HK-2 (cell line): Measurements from ENCODE around the gene ZNF592.
"Not testable (repeated sequence)": the region's sequence is repeated elsewhere in the genome, so short reads cannot be mapped to it uniquely, and the experiment has no call there.

ENCODE experiments used
- DNase-seq: peaks from one replicate; pipeline ENCODE4 v3.0.0-alpha.2; 2018; ENCODE audit not compliant: unreplicated experiment

ZNF592 gene

DNA sequence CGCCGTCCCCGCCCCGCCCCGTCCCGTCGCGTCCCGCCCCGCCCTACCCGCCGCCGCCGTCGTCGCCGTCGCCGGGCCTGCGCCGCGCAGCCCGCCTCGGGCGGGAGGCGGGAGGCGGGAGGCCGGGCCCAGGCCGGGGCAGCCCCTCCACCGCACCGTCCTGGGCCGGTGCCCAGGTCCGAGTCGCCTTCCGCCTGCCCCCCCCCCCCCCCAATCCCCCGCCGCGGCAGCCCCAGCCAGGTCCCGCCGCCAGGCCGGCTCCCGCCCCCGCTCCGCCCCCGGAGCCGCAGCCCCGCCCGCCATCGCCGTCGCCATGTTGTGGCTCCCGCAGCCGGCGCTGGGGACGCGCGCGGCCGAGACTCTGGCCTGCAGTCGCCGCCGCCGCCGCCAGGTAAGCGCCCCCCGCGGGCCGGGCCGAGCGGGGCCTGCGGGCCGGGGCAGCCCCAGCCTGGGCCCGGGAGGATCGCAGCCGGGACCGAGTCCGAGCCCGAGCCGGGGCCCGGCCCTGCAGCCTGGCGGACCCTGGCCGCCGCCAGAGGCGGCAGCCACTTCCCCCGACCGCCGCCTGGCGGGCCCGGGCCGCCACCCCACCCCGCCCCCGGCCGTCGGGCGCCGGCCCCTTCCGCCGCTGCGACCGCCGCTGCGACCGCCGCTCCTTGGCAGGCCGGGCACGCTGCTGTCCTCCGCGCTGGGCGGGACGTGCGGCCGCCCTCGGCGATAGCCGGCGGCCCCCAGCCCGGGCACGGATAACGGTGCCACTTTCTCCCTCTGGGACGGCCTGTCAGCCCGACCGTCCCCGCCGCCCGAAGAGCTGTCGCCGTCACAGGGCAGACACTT, at the start of gene ZNF592:
TSS of gene ZNF592 (plus strand) at position 319 of the 837 bp plus-strand sequence. CDS start 34,084 bp downstream, outside the sequence.
- peak; percentile 82 for DNase-seq

- no peak for DNase-seq
Measured at GRCh38 chr15:84699538-84700191, 48.7 kb upstream of the ZNF592 start.

DNA sequence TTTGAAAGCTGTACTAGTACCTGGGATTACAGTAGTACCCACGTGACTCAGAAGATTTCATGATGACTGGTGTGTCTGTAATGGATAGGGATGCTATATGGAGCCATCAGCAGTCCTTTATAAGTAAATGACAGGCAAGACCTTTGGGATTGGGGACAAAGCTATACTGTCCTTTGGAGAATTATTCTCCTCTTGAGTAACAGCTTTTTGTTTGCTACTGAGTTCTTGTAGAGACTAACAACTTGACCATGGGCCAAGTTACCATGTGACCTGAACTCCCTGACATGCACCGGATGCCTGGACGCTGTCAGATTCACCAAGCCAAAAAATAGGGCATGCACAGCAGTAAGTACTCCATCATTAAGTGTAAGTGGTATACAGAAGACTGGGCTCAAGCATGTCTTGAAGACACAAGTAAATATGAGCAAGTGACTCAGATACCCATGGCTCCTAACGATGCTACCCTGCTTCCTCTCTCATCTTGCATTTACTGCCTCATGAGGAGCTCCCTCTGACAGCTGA, 45.4 kb upstream of the ZNF592 start:
- no peak for DNase-seq

- DNase-seq, result no peak
Measured at GRCh38 chr15:84703808-84704207, 44.6 kb upstream of the ZNF592 start.

GRCh38 chr15:84714372-84714771, 34.0 kb upstream of the ZNF592 start:
- no peak for DNase-seq

DNA sequence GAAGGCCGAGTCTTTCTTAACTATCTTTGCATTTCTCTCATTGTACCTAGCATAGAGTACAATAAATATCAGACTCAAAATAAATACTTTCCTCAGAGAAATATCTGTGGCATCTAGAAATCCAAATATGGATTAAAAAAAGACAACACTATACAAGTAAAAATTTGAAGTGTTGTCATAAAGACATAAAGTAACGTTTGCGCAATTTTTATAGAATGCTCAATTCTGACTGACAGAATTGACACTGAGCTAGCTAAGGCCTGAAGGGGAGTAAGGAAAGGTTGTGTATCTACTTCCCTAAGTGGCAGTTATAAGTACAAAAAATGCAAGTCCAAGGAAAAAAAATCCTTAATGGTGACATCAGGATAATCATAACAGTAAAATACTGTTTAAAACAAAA, 33.6 kb upstream of the ZNF592 start:
- no peak for DNase-seq

- no peak for DNase-seq
Measured at GRCh38 chr15:84715441-84716035, 32.9 kb upstream of the ZNF592 start.

DNA sequence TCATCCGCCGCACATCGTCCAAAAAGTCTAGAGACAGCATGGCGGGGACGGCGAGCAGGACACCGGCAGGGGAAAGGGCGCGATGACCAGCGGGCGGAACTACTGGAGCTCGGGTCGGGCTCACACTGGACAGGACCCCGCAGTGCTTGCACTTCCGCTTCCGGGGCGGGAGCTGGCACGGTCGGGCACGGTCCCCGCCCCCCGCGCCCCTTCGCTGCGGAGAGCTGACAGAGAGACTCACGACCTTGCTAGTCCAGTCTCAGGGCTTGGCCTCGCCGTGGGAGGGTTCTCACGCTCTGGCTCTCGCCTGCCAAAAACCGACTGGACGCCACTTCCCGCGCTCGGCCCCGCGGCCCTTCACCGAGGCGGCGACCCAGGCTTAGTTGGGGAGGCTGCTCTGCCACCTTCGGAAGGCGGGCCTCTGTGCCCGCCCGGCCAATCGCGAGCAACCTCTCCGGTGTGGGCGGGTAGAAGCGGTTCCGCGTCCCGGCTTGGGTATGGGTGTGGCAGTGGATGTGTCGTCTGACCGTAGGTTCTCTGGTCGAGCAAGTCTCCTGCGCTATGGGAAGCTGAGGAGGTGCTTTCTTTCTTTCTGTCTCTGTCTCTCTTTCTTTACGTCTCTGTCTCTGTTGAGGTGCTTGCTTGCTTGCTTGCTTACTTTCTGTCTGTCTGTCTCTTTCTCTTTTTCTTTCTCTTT, 32.2 kb upstream of the ZNF592 start, which contains the start of gene SEC11A:
TSS of gene SEC11A (minus strand) at position 104 of the 697 bp plus-strand sequence. CDS start at position 40, 64 bp downstream.
- peak; percentile 93 for DNase-seq

- no peak for DNase-seq
Measured at GRCh38 chr15:84721371-84721770, 27.0 kb upstream of the ZNF592 start.

DNA sequence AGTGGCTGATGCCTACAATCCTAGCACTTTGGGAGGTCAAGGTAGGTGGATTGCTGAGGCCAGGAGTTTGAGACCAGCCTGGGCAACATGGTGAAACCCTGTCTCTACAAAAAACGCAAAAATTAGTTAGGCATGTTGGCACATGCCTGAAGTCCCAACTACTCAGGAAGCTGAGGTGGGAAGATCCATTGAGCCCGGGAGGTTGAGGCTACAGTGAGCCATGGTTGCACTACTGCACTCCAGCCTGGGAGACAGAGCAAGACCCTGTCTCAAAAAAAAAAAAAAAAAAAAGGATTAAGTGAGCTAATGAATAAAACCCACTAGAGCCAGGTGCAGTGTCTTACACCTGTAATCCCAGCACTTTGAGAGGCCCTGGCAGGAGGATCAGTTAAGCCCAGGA, 25.8 kb upstream of the ZNF592 start:
- DNase-seq, result no peak

DNA sequence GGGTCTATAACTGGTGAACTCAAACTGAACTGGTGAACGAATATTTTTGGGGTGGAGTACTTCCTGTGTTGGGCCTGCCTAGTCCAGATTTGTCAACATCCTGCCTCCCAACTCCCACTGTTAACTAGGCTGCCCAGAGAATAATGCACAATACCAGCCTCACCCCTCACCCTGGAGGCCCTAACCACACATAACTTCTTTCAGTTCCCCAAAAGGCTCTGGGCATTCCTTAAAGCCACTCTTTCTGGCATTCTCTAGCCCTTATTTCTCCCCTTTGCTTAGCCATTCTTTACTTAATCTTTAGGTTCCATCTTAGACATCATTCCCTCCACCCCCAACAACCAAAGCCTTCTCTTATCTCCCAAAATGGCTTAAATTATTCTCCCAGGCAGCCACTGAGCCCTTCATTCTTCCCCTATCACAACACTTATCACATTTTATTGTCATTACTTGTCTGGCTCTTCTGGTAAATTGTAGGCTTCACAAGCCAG, 23.3 kb upstream of the ZNF592 start:
- no peak for DNase-seq

DNA sequence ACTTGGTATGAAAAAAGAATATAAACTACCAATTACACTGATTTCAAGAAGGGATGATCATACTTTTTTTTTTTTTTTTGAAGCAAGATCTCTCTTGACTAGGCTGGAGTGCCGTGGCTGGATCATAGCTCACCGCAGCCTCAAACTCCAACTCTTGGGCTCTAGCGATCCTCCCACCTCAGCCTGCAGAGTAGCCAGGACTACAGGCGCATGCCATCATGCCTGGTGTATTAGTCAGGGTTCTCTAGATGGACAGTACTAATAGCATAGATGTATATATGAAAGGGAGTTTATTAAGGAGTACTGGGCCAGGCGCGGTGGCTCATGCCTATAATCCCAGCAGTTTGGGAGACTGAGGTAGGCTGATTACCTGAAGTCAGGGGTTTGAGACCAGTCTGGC, 21.0 kb upstream of the ZNF592 start:
- no peak for DNase-seq

GRCh38 chr15:84731774-84732173, 16.6 kb upstream of the ZNF592 start:
- no peak for DNase-seq

- DNase-seq, result peak; percentile 72
Measured at GRCh38 chr15:84734794-84735479, 13.5 kb upstream of the ZNF592 start.

- DNase-seq, result not testable (repeated sequence)
Measured at GRCh38 chr15:84735480-84736061, 12.8 kb upstream of the ZNF592 start.

GRCh38 chr15:84736375-84736774, 12.0 kb upstream of the ZNF592 start:
- DNase-seq, result no peak

DNA sequence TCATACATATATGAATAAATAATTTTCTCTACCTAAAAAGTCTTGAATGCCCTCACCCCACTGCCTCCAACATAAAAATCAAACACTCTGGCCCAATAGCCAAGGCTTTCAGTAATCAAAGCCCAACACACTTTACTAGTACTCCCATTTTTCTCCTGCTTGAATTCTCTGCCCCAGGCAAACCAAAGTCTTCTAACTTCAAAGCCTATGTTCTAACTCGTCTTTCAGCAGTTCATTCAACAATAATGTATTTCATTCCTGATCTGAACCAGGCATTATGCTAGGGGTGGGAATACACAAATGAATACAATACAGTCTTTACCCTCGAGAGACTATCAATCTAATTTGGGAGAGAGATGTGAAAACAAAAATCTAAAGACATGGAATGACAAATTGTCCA, 11.4 kb upstream of the ZNF592 start:
- no peak for DNase-seq

DNA sequence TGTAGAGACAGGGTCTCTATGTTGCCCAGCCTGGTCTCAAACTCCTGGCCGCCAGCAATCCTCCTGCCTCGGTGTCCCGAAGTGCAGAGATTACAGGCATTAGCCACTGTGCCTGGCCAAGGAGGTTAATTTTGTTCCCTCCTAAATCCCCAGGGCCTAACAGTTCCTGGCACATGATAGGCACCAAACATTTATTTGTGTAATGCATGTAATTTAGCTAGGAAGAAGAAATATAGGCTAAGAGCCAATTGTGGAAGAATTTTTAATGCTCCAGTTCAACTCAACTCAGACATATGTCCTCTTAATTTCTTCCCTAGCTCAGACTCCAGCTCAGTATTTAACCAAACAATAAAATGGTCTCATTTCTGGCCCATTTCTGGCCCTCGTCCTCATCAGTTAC, 7.7 kb upstream of the ZNF592 start:
- DNase-seq, result no peak

DNA sequence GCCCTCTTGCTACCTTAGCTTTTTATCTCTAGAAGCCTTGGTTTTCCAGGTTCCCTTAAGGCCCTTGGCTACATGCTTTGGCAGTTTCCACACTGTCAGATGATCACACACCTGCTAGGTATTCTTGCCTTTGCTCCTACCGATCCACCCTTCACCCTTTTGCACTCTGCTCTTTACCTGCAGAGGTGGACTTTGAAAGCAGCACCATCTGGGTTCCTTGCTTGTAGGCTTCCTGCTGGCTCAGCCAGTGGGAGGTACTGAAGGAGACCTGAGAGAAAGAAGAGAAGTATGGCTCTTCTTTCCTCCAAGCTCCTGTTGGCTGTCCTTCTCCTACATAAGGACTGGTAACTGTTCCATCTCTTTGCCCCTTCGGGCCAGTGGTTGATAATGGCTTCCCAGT, 7.3 kb upstream of the ZNF592 start:
- DNase-seq, result no peak

DNA sequence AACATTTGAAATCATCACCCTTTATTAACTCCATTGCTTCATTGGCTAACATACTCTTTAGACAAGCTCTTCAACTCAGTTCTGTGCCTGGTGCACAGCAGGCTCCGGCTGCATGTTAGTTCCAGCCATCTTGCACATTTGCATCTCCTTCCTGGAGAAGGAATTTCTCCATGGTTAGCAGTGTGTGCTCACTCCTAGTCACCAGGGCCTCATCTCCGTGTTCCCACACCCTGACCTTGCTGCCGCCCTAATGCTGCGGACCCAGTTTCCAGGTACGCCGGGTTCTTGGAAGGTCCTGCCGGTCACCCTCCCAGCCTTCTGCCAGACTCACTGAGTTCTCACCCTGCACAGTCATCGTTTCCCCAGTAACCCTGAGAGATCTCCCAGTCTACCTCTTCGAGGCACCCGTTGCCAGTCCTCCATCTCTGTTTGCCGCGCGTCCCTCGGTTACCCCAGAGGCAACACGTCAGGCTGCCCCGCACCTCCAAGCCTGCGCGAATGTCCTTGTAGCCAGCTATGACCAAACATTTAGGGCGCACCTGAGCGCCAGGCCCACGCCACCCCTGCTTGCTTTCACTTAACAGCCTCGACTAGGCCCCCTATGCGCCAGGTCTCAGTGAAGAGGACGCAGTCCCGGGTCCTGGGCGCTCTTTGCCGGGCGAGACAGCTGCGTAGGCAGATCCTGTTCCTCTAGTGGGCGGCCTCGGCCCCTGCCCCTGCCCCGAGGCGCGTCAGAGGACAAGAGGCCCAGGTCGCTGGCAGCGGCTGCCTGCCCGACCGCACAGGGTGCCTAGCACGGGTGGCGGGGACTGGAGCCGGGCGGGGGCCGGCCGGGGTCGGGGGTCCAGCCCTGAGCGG, 747 bp upstream of the ZNF592 start:
- peak; percentile 72 for DNase-seq
